Ammon's horn (tissue), 1 donor: ENCODE results near the gene OPN1MW3.
"Not testable (repeated sequence)": the region's sequence is repeated elsewhere in the genome, so short reads cannot be mapped to it uniquely, and the experiment has no call there.

Experiments
- DNase-seq: peaks from one replicate; pipeline ENCODE4 v3.0.0-alpha.2; 2016; ENCODE audit warnings: low spot score

OPN1MW3 gene

GRCh38 chrX:154257282-154257681, at the start of gene OPN1MW3:
TSS of gene OPN1MW3 (plus strand) at chrX:154257582. CDS start at chrX:154257620, 38 bp downstream.
- DNase-seq, result not testable (repeated sequence)

DNA sequence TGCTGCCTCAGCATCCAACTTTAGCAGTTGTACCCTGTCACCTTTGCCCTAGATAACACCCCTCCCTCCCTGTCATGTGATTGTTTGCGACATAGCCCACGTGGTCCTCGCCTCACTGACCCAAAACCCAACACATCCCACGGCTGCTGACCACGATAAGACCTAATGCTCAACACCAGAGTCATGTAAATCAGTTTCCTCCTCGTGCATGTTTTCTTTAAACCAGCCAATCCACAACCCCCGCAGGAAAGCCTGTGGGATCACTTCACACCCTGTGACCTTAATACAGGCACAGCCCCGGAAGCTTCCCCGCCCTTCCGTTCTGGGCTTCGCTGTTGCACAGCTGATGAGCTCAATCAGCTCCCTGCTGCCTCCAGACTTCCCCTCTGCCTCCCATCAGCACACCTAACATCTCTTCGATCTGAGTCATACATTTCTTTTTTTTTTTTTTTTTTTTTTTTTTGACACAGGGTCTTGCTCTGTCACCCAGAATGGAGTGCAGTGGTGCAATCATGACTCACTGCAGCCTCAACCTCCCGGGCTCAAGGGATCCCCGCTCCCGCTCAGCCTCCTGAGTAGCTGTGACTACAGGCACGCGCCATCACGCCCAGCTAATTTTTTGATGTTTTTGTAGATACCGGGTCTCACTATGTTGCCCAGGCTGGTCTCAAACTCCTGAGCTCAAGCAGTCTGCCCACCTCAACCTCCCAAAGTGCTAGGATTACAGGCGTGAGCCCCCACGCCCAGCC, 47.5 kb upstream of the OPN1MW3 start:
- DNase-seq, result not testable (repeated sequence)

DNA sequence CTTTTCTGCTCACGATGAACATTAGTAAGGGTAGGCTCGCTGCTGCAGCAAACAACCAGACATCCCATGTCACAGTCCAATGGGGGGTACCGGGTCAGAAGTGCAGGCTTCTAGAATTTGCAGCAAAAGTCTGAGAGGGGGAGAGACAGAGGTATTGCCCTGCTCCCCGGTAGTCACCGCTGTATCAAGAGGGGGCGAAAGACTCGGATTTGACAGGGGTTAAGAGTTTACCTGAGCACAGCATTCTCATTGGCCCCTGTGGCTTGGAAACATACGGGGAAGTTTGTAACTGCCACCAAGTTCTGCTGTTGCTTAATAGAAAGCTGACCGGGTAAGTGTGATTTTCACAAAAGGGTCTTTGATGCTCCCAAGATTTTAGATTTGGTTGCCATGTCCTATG, 46.3 kb upstream of the OPN1MW3 start:
- DNase-seq, result not testable (repeated sequence)

DNA sequence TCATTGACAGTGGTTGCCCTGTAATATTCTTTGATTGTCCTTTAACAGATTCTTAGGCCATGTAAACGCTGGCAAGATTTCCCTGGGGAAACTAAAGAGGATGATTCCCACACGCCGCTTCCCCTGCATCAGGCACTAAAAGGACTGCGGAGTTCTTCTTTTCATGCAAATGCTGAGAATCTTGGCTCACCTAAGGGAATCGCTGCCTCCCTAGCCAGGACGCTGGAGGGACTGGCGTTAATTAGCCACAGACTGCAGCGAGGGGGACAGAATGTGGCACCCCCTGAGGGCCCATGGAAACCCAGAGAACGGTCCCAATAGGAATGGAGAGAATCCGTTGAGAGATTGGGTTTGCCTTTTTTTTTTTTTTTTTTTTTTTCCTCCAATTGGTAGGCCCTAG, 45.9 kb upstream of the OPN1MW3 start:
- not testable (repeated sequence) for DNase-seq

GRCh38 chrX:154219456-154219855, 37.9 kb upstream of the OPN1MW3 start, which contains the start of gene OPN1MW2:
TSS of gene OPN1MW2 (plus strand) at chrX:154219756. CDS start at chrX:154219816, 60 bp downstream.
- not testable (repeated sequence) for DNase-seq

- not testable (repeated sequence) for DNase-seq
Observed at GRCh38 chrX:154225292-154225691, 32.1 kb upstream of the OPN1MW3 start.

DNA sequence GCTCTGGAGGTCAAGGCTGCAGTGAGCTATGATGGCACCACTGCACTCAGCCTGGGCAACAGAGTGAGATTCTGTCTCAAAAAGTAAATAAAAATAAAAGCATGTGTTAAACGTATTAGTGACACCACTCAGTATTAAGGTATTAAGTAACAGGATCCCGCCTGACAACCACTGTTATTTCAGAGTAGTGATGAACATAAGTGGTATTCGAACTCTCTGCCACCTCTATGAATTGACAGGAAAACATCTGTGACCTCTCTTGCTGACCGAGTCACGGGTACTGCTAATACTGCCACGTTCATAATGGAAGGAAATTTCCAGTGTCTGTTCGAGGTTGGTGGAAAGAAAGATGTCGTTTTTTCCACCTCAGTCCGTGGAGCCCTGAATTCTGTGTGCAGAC, 30.7 kb upstream of the OPN1MW3 start:
- DNase-seq, result not testable (repeated sequence)

DNA sequence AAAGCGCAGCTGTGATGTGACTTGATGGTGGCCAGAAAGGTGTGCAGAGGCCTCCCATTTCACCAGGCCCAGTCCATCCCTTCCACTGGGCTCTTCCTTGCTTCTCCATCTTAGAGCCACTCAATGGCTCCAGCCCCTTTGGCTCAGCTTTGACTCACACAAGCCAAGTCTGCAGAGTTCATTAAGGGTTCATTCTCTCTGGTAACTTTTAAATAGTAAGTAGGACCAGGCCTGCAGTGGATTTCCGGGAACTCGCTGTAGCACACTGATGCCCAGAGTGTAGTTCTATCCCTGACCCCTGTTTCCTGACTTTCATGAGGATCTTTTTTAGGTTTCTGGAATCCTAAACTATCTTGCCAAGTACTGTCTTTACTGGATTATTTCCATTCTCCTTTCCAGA, 25.9 kb upstream of the OPN1MW3 start:
- not testable (repeated sequence) for DNase-seq

DNA sequence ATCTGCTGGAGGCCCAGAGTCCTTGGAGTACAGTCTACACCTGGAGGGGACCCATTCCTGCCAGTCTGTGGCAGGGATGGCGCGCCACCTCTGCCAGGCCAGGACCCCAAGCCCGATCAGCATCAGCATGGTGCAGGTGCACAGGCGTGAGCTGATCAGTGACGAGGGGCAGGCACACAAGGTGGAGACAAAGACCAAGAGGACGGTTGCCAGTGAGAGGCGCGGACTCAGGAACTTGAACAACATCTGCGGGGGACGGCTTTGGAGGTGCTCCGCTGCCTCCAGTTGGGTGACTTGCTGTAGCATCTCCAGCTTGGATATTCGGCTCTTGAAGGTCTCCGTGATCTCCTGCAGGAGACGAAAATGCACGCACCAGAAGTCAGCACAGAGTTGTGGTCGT, 23.8 kb upstream of the OPN1MW3 start:
- not testable (repeated sequence) for DNase-seq

GRCh38 chrX:154238939-154239559, 18.3 kb upstream of the OPN1MW3 start:
- not testable (repeated sequence) for DNase-seq

GRCh38 chrX:154239982-154240503, 17.3 kb upstream of the OPN1MW3 start:
- DNase-seq, result not testable (repeated sequence)

DNA sequence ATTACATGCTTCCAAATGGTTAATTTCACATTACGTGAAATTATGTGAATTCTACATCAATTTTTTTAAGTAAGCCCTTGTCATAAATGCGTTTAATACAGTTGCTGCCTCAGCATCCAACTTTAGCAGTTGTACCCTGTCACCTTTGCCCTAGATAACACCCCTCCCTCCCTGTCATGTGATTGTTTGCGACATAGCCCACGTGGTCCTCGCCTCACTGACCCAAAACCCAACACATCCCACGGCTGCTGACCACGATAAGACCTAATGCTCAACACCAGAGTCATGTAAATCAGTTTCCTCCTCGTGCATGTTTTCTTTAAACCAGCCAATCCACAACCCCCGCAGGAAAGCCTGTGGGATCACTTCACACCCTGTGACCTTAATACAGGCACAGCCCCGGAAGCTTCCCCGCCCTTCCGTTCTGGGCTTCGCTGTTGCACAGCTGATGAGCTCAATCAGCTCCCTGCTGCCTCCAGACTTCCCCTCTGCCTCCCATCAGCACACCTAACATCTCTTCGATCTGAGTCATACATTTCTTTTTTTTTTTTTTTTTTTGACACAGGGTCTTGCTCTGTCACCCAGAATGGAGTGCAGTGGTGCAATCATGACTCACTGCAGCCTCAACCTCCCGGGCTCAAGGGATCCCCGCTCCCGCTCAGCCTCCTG, 9.9 kb upstream of the OPN1MW3 start:
- not testable (repeated sequence) for DNase-seq

GRCh38 chrX:154248076-154248475, 9.3 kb upstream of the OPN1MW3 start:
- DNase-seq, result not testable (repeated sequence)

DNA sequence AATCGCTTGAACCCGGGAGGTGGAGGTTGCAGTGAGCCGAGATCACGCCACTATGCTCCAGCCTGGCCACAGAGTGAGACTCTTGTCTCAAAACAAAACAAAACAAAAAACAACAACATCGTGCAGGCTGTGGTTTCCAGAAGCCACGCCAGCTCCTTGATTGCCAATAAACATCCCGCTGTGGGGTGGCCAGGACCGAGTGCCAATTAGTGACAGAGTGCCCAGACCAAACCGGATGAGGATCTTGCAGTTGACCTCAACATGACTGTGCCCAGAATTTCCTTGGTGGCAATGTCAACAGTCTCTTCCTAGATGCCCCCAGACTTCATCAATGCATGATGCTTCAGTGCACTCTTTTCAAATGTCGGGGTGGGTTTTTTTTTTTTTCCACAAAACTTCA, 1.3 kb downstream of the OPN1MW3 start:
- DNase-seq, result not testable (repeated sequence)

DNA sequence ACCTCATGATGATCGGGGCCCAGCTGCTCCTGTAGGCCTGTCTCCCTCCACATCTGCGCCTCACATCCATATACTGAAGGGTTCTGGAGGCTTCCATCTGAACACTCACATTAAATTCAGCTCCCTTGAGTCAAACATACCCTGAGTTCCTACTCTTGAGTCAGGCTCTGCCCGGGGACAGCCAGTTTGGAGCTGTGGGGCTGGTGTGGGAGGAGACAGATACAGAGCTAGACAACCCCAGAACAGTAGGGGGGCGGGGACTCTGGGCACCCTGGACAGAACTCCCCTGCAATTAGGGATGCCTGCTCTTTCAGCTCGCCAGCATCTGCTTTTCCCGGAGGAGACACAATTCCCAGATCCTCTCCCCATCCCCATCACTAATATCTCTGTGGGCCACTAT, 5.7 kb downstream of the OPN1MW3 start:
- DNase-seq, result not testable (repeated sequence)

- DNase-seq, result not testable (repeated sequence)
Observed at GRCh38 chrX:154269245-154269644, 11.9 kb downstream of the OPN1MW3 start.

GRCh38 chrX:154284489-154285338, 27.3 kb downstream of the OPN1MW3 start:
- DNase-seq, result not testable (repeated sequence)

DNA sequence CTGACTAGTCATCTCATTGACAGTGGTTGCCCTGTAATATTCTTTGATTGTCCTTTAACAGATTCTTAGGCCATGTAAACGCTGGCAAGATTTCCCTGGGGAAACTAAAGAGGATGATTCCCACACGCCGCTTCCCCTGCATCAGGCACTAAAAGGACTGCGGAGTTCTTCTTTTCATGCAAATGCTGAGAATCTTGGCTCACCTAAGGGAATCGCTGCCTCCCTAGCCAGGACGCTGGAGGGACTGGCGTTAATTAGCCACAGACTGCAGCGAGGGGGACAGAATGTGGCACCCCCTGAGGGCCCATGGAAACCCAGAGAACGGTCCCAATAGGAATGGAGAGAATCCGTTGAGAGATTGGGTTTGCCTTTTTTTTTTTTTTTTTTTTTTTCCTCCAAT, 29.0 kb downstream of the OPN1MW3 start:
- not testable (repeated sequence) for DNase-seq

- DNase-seq, result no peak
Observed at GRCh38 chrX:154294791-154295574, 37.6 kb downstream of the OPN1MW3 start, which contains the start of gene TEX28. TSS of gene TEX28 (minus strand) at chrX:154295124. CDS start at chrX:154292117, 3,007 bp downstream.

DNA sequence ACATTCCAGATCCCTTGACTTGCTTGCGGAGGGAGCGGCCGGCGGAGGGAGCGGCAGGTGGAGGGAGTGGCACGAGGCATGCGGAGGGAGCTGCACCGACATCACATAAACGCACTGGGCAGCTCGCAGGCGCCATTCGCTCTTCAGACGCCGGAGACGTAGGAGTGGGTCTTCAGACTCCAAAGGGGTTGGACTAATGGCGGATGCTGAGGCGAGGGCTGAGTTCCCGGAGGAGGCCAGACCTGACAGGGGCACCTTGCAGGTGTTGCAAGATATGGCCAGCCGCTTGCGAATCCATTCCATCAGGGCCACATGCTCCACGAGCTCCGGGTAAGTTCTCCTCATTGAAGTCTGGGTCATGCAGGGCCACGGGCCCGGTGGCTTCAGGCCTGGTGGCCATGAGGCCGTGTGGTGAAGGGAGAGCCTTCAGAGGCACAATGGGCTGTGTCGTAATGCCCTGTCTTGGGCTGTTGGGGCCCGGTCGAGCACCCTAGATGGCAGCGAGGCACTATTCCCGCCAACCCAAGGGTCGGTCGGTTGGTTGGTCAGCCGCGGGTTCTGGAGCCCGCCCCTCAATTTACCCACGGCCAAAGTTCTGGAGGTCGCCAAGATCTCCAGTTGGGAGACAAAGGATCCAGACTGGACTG, 38.4 kb downstream of the OPN1MW3 start, which contains the start of gene TKTL1:
TKTL1 (plus strand) TSS at position 132 of the 647 bp plus-strand sequence; CDS start at position 197, 65 bp downstream.
- DNase-seq, result no peak
